Ovary (tissue), 3 donors: Measurements from ENCODE around the gene GAD2.

Experiments used
- CTCF ChIP-seq, 3 donors: fragments of 450-650 bp in 2 of 3; fragments of 200-600 bp in 1 of 3; IDR thresholded peaks; one replicate each; pipeline versions ENCODE4 v1.5.1 to v1.8.0; 2016 to 2022; ENCODE audit warnings: antibody characterized with exemption in 3 of 3, mild to moderate bottlenecking in 1 of 3
- EP300 ChIP-seq: sonication (generic); formaldehyde crosslinking; IDR thresholded peaks from one replicate; pipeline ENCODE4 v1.6.1; 2017; ENCODE audit warnings: antibody characterized with exemption
- POLR2A ChIP-seq: fragments of 450-650 bp; IDR thresholded peaks from one replicate; pipeline ENCODE4 v1.6.1; 2017; ENCODE audit warnings: antibody characterized with exemption, mild to moderate bottlenecking, moderate library complexity
- donor health status: DM: no; HTN: no; CAD: no.

- TF ChIP-seq EP300 (no peak), CTCF (IDR thresholded peaks at IDR 0.05) (no peak), POLR2A (no peak)
These were observed 514 bp upstream of the GAD2 start for GRCh38 chr10:26215935-26216584.
